NCI-H187 treated with DMSO at 0.1 percent for 48 hours (cell line): Measurements from ENCODE around the gene NECAP2.

Experiments
- DNase-seq: peaks from one replicate; lab custom pipeline; 2025; lab: John Stamatoyannopoulos, UW

NECAP2 gene

DNA sequence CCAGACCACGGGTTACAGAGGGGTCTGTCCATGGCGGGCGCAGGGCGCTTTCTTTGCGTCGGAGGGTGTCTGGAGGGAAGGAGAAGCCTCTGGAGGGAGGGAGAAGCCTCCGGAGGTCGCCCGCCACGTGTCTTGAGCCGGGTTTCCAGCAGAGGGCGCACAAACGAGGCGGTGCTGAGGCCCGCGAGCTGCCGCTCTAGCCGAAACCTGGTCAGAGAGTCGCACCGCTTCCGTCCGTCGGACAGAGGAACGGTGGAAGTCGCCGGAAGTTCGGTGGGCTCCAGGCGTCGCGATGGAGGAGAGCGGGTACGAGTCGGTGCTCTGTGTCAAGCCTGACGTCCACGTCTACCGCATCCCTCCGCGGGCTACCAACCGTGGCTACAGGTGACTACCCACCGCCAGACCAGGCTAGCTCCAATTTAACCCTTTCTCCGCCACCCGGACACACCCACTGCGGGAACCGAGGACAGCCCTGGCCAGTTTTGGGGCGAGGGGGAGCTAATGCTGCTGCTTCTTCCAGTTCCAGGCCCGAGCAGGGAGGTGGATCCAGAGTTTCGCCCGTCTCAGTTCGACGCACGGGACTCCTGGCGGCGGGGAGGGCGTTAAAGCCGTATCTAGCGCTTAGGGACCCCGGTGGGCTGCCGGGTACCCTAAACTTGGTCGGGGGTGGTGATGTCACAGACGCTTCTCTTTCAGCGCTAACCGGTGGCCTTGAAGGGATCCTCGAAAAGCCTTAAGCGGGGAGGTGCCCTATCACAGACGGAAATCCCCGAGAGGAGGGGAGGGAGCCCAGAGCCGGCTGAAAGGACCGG lies at the start of gene NECAP2:
Gene NECAP2, plus strand, starts transcription at position 255 of the 812 bp plus-strand sequence. Its CDS starts 38 bp downstream, at position 293.
- peak; percentile 43 for DNase-seq

- DNase-seq = no peak
Measured at GRCh38 chr1:16391411-16391810, 49.1 kb upstream of the NECAP2 start.

DNA sequence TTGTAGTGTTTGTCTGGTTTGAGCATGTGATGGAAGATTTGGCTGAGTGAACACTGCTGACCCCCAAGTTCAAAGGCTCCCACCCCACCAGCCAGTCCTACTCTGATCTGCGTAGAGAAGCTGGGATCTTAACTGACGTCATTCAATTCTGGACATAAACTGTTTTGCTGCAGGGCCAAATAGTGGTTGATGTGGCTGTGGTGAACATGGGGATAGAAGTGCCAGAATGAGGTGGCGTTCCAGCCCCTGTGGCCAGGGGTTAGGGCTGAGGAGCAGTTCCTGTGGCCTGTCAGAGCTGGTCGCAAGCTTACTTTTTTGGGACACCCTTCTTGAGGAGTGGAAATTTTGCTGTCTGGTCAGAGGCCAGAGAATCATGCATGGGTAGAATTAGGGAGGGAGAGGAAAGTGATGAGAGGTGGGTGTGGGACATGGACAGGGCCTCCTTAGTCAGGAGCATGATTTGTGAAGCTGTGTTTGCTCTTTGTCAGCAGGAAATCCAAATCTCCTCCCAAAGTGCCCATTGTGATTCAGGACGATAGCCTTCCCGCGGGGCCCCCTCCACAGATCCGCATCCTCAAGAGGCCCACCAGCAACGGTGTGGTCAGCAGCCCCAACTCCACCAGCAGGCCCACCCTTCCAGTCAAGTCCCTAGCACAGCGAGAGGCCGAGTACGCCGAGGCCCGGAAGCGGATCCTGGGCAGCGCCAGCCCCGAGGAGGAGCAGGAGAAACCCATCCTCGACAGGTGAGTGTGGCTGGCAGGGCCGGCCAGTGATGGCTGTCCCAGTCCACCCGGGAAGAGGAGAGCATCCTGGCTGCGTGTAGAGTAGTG lies 47.6 kb upstream of the NECAP2 start:
- DNase-seq = no peak

DNA sequence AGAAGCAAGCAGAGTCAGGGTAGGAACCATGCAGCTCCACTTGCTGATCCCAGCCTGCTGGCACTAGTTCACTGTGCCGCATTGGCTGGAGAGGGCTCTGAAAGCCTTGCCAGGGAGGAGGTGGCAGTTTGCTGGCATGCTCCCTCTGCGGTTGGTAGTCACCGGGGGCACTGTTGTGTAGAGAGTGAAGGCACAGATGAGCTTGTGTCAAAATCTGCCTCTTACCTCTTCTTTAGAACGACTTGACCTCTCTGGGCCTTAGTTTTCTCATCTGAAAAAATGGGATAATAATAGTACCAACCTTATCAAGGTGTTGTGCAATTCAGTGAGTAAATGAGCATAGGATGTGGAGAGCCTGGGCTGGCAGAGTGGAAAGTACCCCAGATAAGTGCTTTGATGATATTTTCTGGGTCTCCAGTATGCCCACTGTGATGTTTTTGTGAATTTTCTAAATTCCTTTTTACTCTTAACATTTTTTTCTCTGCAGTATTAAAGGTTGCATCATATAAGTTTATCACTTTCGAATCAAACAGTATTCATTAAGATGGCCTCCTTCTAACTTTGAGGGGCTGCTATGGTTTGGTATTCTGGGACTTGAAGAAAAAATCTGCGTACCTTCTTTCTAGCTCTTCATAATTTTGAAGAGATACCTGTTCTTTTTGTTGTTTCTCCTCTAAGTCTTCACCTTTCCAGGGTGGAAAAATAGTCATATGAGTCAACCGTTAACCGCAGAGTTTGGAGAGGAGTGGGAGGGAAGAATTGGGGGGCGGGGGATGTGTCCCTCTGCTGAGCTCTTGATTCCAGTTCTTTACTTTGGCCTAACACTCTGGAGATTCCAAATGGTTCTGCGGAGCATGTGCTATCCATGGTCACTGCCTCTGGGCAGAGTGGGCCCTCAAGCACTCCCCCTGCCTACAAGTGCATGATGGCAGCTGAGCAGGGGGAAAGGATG lies 46.7 kb upstream of the NECAP2 start:
- no peak for DNase-seq

DNA sequence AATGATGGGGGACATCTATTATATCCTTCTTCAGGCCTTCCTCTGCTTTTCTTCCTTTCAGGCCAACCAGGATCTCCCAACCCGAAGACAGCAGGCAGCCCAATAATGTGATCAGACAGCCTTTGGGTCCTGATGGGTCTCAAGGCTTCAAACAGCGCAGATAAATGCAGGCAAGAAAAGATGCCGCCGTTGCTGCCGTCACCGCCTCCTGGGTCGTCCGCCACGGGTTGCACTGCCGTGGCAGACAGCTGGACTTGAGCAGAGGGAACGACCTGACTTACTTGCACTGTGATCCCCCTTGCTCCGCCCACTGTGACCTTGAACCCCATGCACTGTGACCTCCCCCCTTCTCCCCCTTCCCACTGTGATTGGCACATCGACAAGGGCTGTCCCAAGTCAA lies 45.5 kb upstream of the NECAP2 start:
- no peak for DNase-seq

DNA sequence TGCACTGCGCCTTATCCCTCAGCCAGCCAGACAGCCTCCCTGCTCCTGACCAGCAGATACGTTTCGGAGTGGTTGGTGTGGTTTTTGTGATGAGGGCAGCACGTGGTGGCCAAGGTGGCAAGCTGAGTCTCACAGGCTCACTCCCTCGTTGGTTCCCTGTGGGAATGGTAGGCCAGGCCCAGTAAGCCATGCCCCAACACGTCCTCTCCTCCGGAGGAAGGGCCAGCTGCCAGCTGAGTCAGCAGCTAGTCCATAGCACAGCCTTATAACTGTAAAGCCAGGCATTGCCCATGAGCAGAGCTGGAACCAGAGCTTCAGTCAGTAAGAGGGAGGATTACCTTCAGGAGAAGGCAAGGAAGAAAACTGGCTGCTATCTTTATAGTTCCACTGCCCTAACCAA lies 43.9 kb upstream of the NECAP2 start:
- DNase-seq = no peak

GRCh38 chr1:16397120-16397519 lies 43.4 kb upstream of the NECAP2 start:
- DNase-seq = no peak

- DNase-seq = no peak
Measured at GRCh38 chr1:16398371-16398953, 42.1 kb upstream of the NECAP2 start.

GRCh38 chr1:16402742-16403141 lies 37.8 kb upstream of the NECAP2 start:
- DNase-seq = no peak

DNA sequence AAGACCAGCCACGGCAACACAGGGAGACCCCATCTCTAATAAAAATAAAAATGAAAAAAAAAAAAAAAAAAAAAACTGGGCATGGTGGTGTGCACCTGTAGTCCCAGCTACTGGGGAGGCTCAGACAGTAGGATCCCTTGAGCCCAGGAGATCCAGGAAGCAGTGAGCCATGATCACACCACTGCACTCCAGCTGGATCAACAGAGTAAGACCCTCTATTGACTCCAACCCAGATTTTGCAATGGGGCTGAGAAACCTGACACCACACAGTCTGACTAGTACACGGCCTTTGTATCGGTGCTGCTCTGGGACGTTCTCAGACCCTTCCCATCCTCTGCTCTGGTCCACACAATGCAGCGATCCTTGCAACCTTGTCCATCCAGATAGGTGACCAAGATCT lies 35.1 kb upstream of the NECAP2 start:
- no peak for DNase-seq

- DNase-seq = no peak
Measured at GRCh38 chr1:16406868-16407267, 33.7 kb upstream of the NECAP2 start.

- no peak for DNase-seq
Measured at GRCh38 chr1:16409536-16410152, 30.9 kb upstream of the NECAP2 start.

DNA sequence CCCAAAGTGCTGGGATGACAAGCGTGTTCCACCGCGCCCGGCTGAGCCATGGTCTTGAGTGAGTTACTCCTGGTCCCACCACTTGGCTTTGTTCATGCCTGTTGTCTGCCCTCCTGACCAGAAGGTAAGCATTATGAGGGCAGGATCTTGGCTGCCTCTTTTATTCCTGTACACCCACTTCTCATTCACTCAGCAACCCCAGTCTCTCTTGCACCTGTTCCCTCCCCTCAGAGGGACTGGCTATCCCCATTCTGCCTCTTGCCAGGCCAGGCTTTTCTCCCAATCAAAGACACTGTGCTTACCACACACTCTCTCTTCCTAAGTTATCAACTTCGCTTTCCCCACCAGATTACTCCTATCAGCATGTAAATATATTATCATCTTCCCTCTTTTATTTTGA lies 29.7 kb upstream of the NECAP2 start:
- DNase-seq = no peak

GRCh38 chr1:16413191-16413590 lies 27.3 kb upstream of the NECAP2 start:
- no peak for DNase-seq

DNA sequence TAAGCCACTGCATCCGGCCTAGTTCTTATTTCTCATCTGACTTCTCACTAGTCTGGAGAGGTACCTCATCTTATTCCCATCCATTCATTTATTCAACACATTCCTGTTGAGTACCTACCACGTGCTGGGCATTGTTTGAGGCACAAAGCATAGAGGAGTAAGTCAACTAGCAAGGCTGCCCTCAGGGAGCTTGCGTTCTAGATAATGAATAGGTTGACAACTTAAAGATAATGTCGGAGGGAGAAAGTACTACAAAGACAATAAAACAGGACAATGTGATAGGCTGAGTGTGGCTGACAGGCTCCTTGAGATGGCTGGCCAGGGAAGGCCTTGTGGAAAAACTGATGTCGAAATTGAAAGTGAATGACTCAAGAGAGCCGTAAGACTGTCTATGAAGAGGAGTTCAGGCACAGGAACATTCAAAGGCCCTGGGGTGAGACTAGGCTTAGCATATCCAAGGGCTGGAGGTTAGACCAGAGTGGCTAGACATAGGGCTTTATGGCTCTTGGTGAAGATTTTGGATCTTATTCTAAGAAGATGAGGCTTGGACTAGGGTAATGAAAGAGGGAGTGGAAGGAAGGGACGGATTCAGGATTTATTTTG lies 21.6 kb upstream of the NECAP2 start:
- no peak for DNase-seq

GRCh38 chr1:16420424-16421118 lies 20.0 kb upstream of the NECAP2 start:
- DNase-seq = no peak

GRCh38 chr1:16421201-16421600 lies 19.3 kb upstream of the NECAP2 start:
- DNase-seq = no peak

- DNase-seq = no peak
Measured at GRCh38 chr1:16422041-16422440, 18.5 kb upstream of the NECAP2 start.

- no peak for DNase-seq
Measured at GRCh38 chr1:16425125-16426025, 15.1 kb upstream of the NECAP2 start.
